Esophagus muscularis mucosa (tissue), 4 donors: ENCODE data around the gene TERT. TPM values are rescaled to one million over a fixed set of nuclear protein-coding genes. Genes with fewer than 3 reads are reported as not detected.

Experiments used
- DNase-seq: peaks from one replicate; pipeline ENCODE4 v3.0.0-alpha.2; 2017; ENCODE audit errors: extremely low spot score
- H3K27ac ChIP-seq, 4 donors: fragments of 200-600 bp; sonication (generic); replicated peaks in 1 of 4; 1 replicate in 3 of 4; 2 replicates in 1 of 4; pipeline ENCODE4 v1.5.1; 2016 to 2019; ENCODE audit warnings: mild to moderate bottlenecking in 1 of 4
- H3K27me3 ChIP-seq, 4 donors: fragments of 200-600 bp; sonication (generic); one replicate each; pipeline versions ENCODE4 v1.5.1 to v1.6.0; 2016 to 2019
- H3K36me3 ChIP-seq, 4 donors: fragments of 200-600 bp; sonication (generic); one replicate each; pipeline ENCODE4 v1.5.1; 2016 to 2019
- H3K4me1 ChIP-seq, 4 donors: fragments of 200-600 bp; sonication (generic); one replicate each; pipeline ENCODE4 v1.5.1; 2016 to 2019
- H3K4me3 ChIP-seq, 4 donors: fragments of 200-600 bp; sonication (generic); 1 replicate in 2 of 4; 2 replicates in 2 of 4; pipeline ENCODE4 v1.5.1; 2016 to 2019; ENCODE audit warnings: mild to moderate bottlenecking in 4 of 4, moderate library complexity in 1 of 4
- H3K9me3 ChIP-seq, 4 donors: fragments of 200-600 bp; sonication (generic); 1 replicate in 3 of 4; 2 replicates in 1 of 4; pipeline ENCODE4 v1.5.1; 2016 to 2019
- EP300 ChIP-seq: sonication (generic); formaldehyde crosslinking; IDR thresholded peaks from one replicate; pipeline ENCODE4 v1.6.1; 2017; ENCODE audit warnings: antibody characterized with exemption
- POLR2A ChIP-seq: fragments of 450-650 bp; IDR thresholded peaks from one replicate; pipeline ENCODE4 v1.6.1; 2017; ENCODE audit warnings: antibody characterized with exemption, moderate library complexity, mild to moderate bottlenecking, low read depth
- POLR2AphosphoS5 ChIP-seq, 2 donors: sonication (generic); formaldehyde crosslinking; IDR thresholded peaks; one replicate each; pipeline ENCODE4 v1.6.1; 2017; ENCODE audit warnings: antibody characterized with exemption in 2 of 2
- WGBS: methylation state at CpG from one replicate; pipeline ENCODE4 v1.1.5; 2018; 5-methylcytosine and 5-hydroxymethylcytosine counted together
- intact Hi-C: fragments of 100-400 bp; cut with DNase I; formaldehyde crosslinking; loops from one replicate; pipeline ENCODE4 v1.15.1; 2023
- total RNA-seq, 4 donors: library from RNA; depleted of rRNA; stranded (reverse); fragments of >200 nt; gene quantifications; one replicate each; pipeline versions ENCODE4 v1.1.0 to v1.2.1, GENCODE V29; 2016
- TF ChIP-seq, protein P1 (sequence below), 3 experiments: fragments of 200-600 bp in 2 of 3; fragments of 450-650 bp in 1 of 3; sonication (generic) in 2 of 3; IDR thresholded peaks; one replicate each; pipeline ENCODE4 v1.5.1; 2017 to 2019; ENCODE audit warnings: antibody characterized with exemption in 3 of 3, mild to moderate bottlenecking in 2 of 3, moderate library complexity in 1 of 3

TERT gene
- total RNA-seq, 4 donors from 2014 or later = not detected

- no peak for DNase-seq
- Histone ChIP-seq H3K9me3 (no peaks in the 10 kb centered on the region), H3K27me3 (peaks cover 0 to 73% (median 0%) of the 10 kb centered on the region in 4 donors), H3K27ac (no peak overlapping the region), H3K4me1 (no peaks in the 10 kb centered on the region), H3K36me3 (no peaks in the 10 kb centered on the region), H3K4me3 (no peak overlapping the region)
- TF ChIP-seq POLR2A (no peak), POLR2AphosphoS5 (IDR thresholded peaks at IDR 0.05) (no peak), EP300 (no peak)
- TF ChIP-seq, protein P1, sequence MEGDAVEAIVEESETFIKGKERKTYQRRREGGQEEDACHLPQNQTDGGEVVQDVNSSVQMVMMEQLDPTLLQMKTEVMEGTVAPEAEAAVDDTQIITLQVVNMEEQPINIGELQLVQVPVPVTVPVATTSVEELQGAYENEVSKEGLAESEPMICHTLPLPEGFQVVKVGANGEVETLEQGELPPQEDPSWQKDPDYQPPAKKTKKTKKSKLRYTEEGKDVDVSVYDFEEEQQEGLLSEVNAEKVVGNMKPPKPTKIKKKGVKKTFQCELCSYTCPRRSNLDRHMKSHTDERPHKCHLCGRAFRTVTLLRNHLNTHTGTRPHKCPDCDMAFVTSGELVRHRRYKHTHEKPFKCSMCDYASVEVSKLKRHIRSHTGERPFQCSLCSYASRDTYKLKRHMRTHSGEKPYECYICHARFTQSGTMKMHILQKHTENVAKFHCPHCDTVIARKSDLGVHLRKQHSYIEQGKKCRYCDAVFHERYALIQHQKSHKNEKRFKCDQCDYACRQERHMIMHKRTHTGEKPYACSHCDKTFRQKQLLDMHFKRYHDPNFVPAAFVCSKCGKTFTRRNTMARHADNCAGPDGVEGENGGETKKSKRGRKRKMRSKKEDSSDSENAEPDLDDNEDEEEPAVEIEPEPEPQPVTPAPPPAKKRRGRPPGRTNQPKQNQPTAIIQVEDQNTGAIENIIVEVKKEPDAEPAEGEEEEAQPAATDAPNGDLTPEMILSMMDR (IDR thresholded peaks at IDR 0.05) = no peak
- intact Hi-C loops = no loop called here
- WGBS = 92% methylated on average over 9 of the region's 10 CpGs
These were observed 73.1 kb downstream of the TERT start for GRCh38 chr5:1221721-1222120.

GRCh38 chr5:1220831-1221230 is 74.0 kb downstream of the TERT start:
- Histone ChIP-seq H3K4me1 (no peaks in the 10 kb centered on the region), H3K27ac (no peak overlapping the region), H3K9me3 (peaks cover 0 to 5% (median 0%) of the 10 kb centered on the region in 4 donors), H3K36me3 (no peaks in the 10 kb centered on the region), H3K27me3 (peaks cover 0 to 73% (median 0%) of the 10 kb centered on the region in 4 donors), H3K4me3 (no peak overlapping the region)
- TF ChIP-seq POLR2A (no peak), EP300 (no peak), POLR2AphosphoS5 (IDR thresholded peaks at IDR 0.05) (no peak)
- TF ChIP-seq, protein P1 (IDR thresholded peaks at IDR 0.05) = no peak
- WGBS = 90% methylated on average over 19 of the region's 19 CpGs
- DNase-seq = no peak
- intact Hi-C loops = no loop called here

DNA sequence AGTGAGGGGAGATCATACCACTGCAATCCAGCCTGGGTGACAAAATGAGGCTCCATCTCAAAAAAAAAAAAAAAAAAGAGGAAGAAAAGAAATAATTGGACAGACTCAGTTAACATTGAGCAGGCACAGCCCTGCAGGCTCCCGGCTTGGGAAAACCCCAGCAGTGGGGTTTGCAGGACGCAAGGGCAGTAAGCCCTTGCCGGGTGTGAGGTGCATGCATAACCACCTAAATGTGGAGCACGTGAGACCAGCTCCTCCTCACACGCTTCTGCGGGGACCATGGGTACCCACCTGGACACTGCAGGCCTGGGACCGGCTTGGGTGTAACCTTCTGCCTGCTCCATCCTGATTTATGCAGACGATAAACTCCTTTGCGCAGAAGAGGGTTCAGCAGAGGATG is 74.5 kb downstream of the TERT start:
- H3K27ac ChIP-seq = no peak overlapping the region
- intact Hi-C loops = no loop called here
- no peak overlapping the region for H3K4me3 ChIP-seq
- TF ChIP-seq EP300 = no peak
- TF ChIP-seq POLR2A = no peak
- TF ChIP-seq, protein P1 (IDR thresholded peaks at IDR 0.05) = no peak
- no peak for TF ChIP-seq POLR2AphosphoS5 (IDR thresholded peaks at IDR 0.05)
- 83% methylated on average over 9 of the region's 9 CpGs for WGBS
- H3K36me3 ChIP-seq = no peaks in the 10 kb centered on the region
- peaks cover 0 to 9% (median 1%) of the 10 kb centered on the region in 4 donors for H3K9me3 ChIP-seq
- no peaks in the 10 kb centered on the region for H3K4me1 ChIP-seq
- DNase-seq = no peak
- H3K27me3 ChIP-seq = peaks cover 0 to 72% (median 0%) of the 10 kb centered on the region in 4 donors

- Histone ChIP-seq H3K4me1 (no peaks in the 10 kb centered on the region), H3K36me3 (no peaks in the 10 kb centered on the region), H3K4me3 (no peak overlapping the region), H3K27ac (no peak overlapping the region), H3K9me3 (peaks cover 0 to 9% (median 3%) of the 10 kb centered on the region in 4 donors), H3K27me3 (peaks cover 0 to 74% (median 0%) of the 10 kb centered on the region in 4 donors)
- 92% methylated on average over 5 of the region's 11 CpGs for WGBS
- DNase-seq = no peak
- intact Hi-C loops = no loop called here
- TF ChIP-seq, protein P1 (IDR thresholded peaks at IDR 0.05) = no peak
These were observed 75.1 kb downstream of the TERT start for GRCh38 chr5:1219768-1220100.

- WGBS = 82% methylated on average over 22 of the region's 38 CpGs
- H3K27ac ChIP-seq = no peak overlapping the region
- peaks cover 0 to 9% (median 3%) of the 10 kb centered on the region in 4 donors for H3K9me3 ChIP-seq
- H3K36me3 ChIP-seq = no peaks in the 10 kb centered on the region
- no peak for DNase-seq
- H3K4me3 ChIP-seq = no peak overlapping the region
- intact Hi-C loops = no loop called here
- TF ChIP-seq POLR2A = no peak
- TF ChIP-seq POLR2AphosphoS5 (IDR thresholded peaks at IDR 0.05) = no peak
- TF ChIP-seq, protein P1 (IDR thresholded peaks at IDR 0.05) = no peak
- TF ChIP-seq EP300 = no peak
- peaks cover 0 to 74% (median 0%) of the 10 kb centered on the region in 4 donors for H3K27me3 ChIP-seq
- H3K4me1 ChIP-seq = no peaks in the 10 kb centered on the region
These were observed 75.6 kb downstream of the TERT start for GRCh38 chr5:1219098-1219767.
